SH-SY5Y (cell line): ENCODE measurements around the gene EIF4EBP3.

Experiments
- GATA2 ChIP-seq: IDR thresholded peaks from 2 replicates; pipeline ENCODE4 v1.6.1; 2011; ENCODE audit warnings: mild to moderate bottlenecking, low read depth, low read length
- GATA3 ChIP-seq: IDR thresholded peaks from 2 replicates; pipeline ENCODE4 v1.6.1; 2011; ENCODE audit warnings: low read depth, mild to moderate bottlenecking, low read length, moderate library complexity

DNA sequence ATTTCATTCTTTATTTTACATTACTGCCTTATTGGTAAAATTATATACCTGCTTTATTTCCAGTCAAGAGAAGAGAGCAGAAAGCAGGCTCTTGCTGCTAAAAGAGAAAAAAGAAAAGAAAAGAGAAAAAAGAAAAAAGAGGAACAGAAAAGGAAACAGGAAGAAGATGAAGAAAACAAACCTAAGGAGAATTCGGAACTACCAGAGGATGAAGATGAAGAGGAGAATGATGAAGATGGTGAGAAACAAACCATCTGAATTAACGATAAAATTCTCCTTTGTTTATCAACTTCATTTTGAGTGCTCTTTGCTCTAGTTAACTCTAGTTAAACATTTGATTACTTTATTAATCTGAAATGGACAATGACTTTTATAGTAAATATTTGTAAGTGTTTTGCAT lies 23.5 kb upstream of the EIF4EBP3 start:
- TF ChIP-seq GATA2 (no peak), GATA3 (no peak)
